Small intestine (tissue), 7 donors: Measurements from ENCODE around the gene TCERG1L. TPM values are rescaled to one million over a fixed set of nuclear protein-coding genes. Genes with fewer than 3 reads are reported as not detected.

Source experiments
- DNase-seq, 2 donors: peaks; one replicate each; pipeline versions ENCODE4 v3.0.0 to v3.0.0-alpha.2; 2013
- FAIRE-seq: peaks from 2 replicates; lab custom pipeline; 2012; peaks lifted over from hg19 to GRCh38; lab: Jason Lieb, UNC
- H3K27ac ChIP-seq, 3 donors: one replicate each; pipeline ENCODE4 v1.5.1; 2013; ENCODE audit warnings: low read length in 2 of 3, mild to moderate bottlenecking in 2 of 3, control low read depth in 1 of 3, inconsistent platforms in 1 of 3, low read depth in 1 of 3, moderate library complexity in 1 of 3
- H3K27me3 ChIP-seq, 3 donors: one replicate each; pipeline ENCODE4 v1.6.1; 2013; ENCODE audit warnings: low read length in 3 of 3, inconsistent platforms in 1 of 3; ENCODE audit not compliant: control insufficient read depth in 3 of 3, insufficient read depth in 3 of 3
- H3K36me3 ChIP-seq, 3 donors: one replicate each; pipeline ENCODE4 v1.6.1; 2013; ENCODE audit warnings: low read length in 3 of 3, inconsistent platforms in 1 of 3, low read depth in 1 of 3, mild to moderate bottlenecking in 1 of 3, moderate library complexity in 1 of 3; ENCODE audit not compliant: control insufficient read depth in 3 of 3, insufficient read depth in 2 of 3
- H3K4me1 ChIP-seq, 3 donors: one replicate each; pipeline ENCODE4 v1.6.1; 2013; ENCODE audit warnings: low read length in 2 of 3, inconsistent platforms in 1 of 3, low read depth in 1 of 3, mild to moderate bottlenecking in 1 of 3, moderate library complexity in 1 of 3; ENCODE audit not compliant: control insufficient read depth in 3 of 3, insufficient read depth in 2 of 3
- H3K4me3 ChIP-seq, 3 donors: one replicate each; pipeline ENCODE4 v1.5.1; 2013; ENCODE audit warnings: low read length in 3 of 3, control low read depth in 1 of 3, inconsistent platforms in 1 of 3, low read depth in 1 of 3, mild to moderate bottlenecking in 1 of 3, moderate library complexity in 1 of 3
- H3K9me3 ChIP-seq, 2 donors: one replicate each; pipeline ENCODE4 v1.6.1; 2013; ENCODE audit warnings: low read depth in 1 of 2, low read length in 1 of 2; ENCODE audit not compliant: control insufficient read depth in 2 of 2, insufficient read depth in 1 of 2
- WGBS, 3 donors: extraction: QIAGEN DNeasy Blood & Tissue Kit; methylation state at CpG; one replicate each; pipeline ENCODE4 v1.1.7; 2013; 5-methylcytosine and 5-hydroxymethylcytosine counted together
- polyA plus RNA-seq, 4 donors: library from polyadenylated mRNA; stranded (reverse) in 3 of 4; unstranded in 1 of 4; fragments of 200-250 nt in 3 of 4; fragments of 120-200 nt in 1 of 4; gene quantifications; one replicate each; pipeline versions ENCODE4 v1.2.1 to v1.2.3, GENCODE V29; 2013
- donor health status: healthy with polysubstance abuse.
- donor health status: control.
- donor health status: control.
- donor health status: Bipolar disorder and iron deficiency.
- donor health status: healthy.

Gene TCERG1L
- polyA plus RNA-seq, 4 donors = 0.04 to 0.12 TPM; not detected in 2

GRCh38 chr10:131282961-131283360 is 28.6 kb downstream of the TCERG1L start:
- no peaks in the 10 kb centered on the region for H3K27me3 ChIP-seq
- FAIRE-seq (no peak), DNase-seq (no peak)
- no peaks in the 10 kb centered on the region for H3K36me3 ChIP-seq
- H3K4me3 ChIP-seq = no peak overlapping the region
- no peak overlapping the region for H3K27ac ChIP-seq
- no peaks in the 10 kb centered on the region for H3K9me3 ChIP-seq
- H3K4me1 ChIP-seq = no peaks in the 10 kb centered on the region
- 81 to 84% (median 82%) methylated on average over 9 of the region's 9 CpGs for WGBS, 3 donors

- Histone ChIP-seq H3K4me3 (no peak overlapping the region), H3K9me3 (no peaks in the 10 kb centered on the region), H3K36me3 (no peaks in the 10 kb centered on the region), H3K27ac (no peak overlapping the region), H3K27me3 (no peaks in the 10 kb centered on the region), H3K4me1 (no peaks in the 10 kb centered on the region)
- no peak for DNase-seq
- FAIRE-seq = no peak
- 0 to 20% (median 3%) methylated on average over 1 of the region's 1 CpG for WGBS, 3 donors
Observed at GRCh38 chr10:131280101-131280500, 31.4 kb downstream of the TCERG1L start.

- 76 to 80% (median 79%) methylated on average over 9 of the region's 9 CpGs for WGBS, 3 donors
- DNase-seq (no peak), FAIRE-seq (no peak)
- H3K4me3 ChIP-seq = no peak overlapping the region
- H3K4me1 ChIP-seq = no peaks in the 10 kb centered on the region
- H3K27ac ChIP-seq = no peak overlapping the region
- no peaks in the 10 kb centered on the region for H3K36me3 ChIP-seq
- no peaks in the 10 kb centered on the region for H3K9me3 ChIP-seq
- no peaks in the 10 kb centered on the region for H3K27me3 ChIP-seq
Observed at GRCh38 chr10:131279516-131279915, 32.0 kb downstream of the TCERG1L start.

- DNase-seq = no peak
- H3K4me3 ChIP-seq = no peak overlapping the region
- no peaks in the 10 kb centered on the region for H3K9me3 ChIP-seq
- WGBS, 3 donors = 84 to 87% (median 86%) methylated on average over 12 of the region's 12 CpGs
- no peaks in the 10 kb centered on the region for H3K36me3 ChIP-seq
- no peak overlapping the region for H3K27ac ChIP-seq
- H3K27me3 ChIP-seq = no peaks in the 10 kb centered on the region
- H3K4me1 ChIP-seq = no peaks in the 10 kb centered on the region
- no peak for FAIRE-seq
Observed at GRCh38 chr10:131277969-131278368, 33.6 kb downstream of the TCERG1L start.

GRCh38 chr10:131277278-131277677 is 34.2 kb downstream of the TCERG1L start:
- Histone ChIP-seq H3K27ac (no peak overlapping the region), H3K4me1 (no peaks in the 10 kb centered on the region), H3K36me3 (no peaks in the 10 kb centered on the region), H3K4me3 (no peak overlapping the region), H3K9me3 (no peaks in the 10 kb centered on the region), H3K27me3 (no peaks in the 10 kb centered on the region)
- no peak for FAIRE-seq
- 65 to 70% (median 66%) methylated on average over 12 of the region's 12 CpGs for WGBS, 3 donors
- DNase-seq = no peak

GRCh38 chr10:131275691-131276090 is 35.8 kb downstream of the TCERG1L start:
- no peak overlapping the region for H3K4me3 ChIP-seq
- H3K27ac ChIP-seq = no peak overlapping the region
- no peak for DNase-seq
- H3K36me3 ChIP-seq = no peaks in the 10 kb centered on the region
- FAIRE-seq = no peak
- 76 to 84% (median 83%) methylated on average over 4 of the region's 4 CpGs for WGBS, 3 donors
- H3K4me1 ChIP-seq = no peaks in the 10 kb centered on the region
- H3K9me3 ChIP-seq = no peaks in the 10 kb centered on the region
- H3K27me3 ChIP-seq = no peaks in the 10 kb centered on the region

- DNase-seq (no peak), FAIRE-seq (no peak)
- Histone ChIP-seq H3K4me3 (no peak overlapping the region), H3K36me3 (no peaks in the 10 kb centered on the region), H3K9me3 (no peaks in the 10 kb centered on the region), H3K4me1 (no peaks in the 10 kb centered on the region), H3K27me3 (no peaks in the 10 kb centered on the region), H3K27ac (no peak overlapping the region)
- 73 to 83% (median 76%) methylated on average over 5 of the region's 5 CpGs for WGBS, 3 donors
Observed at GRCh38 chr10:131274883-131275282, 36.6 kb downstream of the TCERG1L start.

- FAIRE-seq = no peak
- Histone ChIP-seq H3K4me3 (no peak overlapping the region), H3K4me1 (no peaks in the 10 kb centered on the region), H3K9me3 (no peaks in the 10 kb centered on the region), H3K36me3 (no peaks in the 10 kb centered on the region), H3K27ac (no peak overlapping the region), H3K27me3 (no peaks in the 10 kb centered on the region)
- 85 to 90% (median 90%) methylated on average over 19 of the region's 19 CpGs for WGBS, 3 donors
- no peak for DNase-seq
Observed at GRCh38 chr10:131274133-131274880, 37.2 kb downstream of the TCERG1L start.

GRCh38 chr10:131273476-131273875 is 38.0 kb downstream of the TCERG1L start:
- Histone ChIP-seq H3K4me3 (no peak overlapping the region), H3K27me3 (no peaks in the 10 kb centered on the region), H3K4me1 (no peaks in the 10 kb centered on the region), H3K9me3 (no peaks in the 10 kb centered on the region), H3K27ac (no peak overlapping the region), H3K36me3 (no peaks in the 10 kb centered on the region)
- FAIRE-seq (no peak), DNase-seq (no peak)
- 78 to 84% (median 83%) methylated on average over 10 of the region's 10 CpGs for WGBS, 3 donors
